Colonic mucosa (tissue), 4 donors: ENCODE data around the gene PDZD8. TPM values are rescaled to one million over a fixed set of nuclear protein-coding genes. Genes with fewer than 3 reads are reported as not detected.

Source experiments
- DNase-seq: peaks from one replicate; pipeline ENCODE4 v3.0.0-alpha.2; 2020
- H3K27ac ChIP-seq: fragments of 200-600 bp; one replicate; pipeline ENCODE4 v1.8.0; 2021
- H3K27me3 ChIP-seq: fragments of 200-600 bp; one replicate; pipeline ENCODE4 v1.8.0; 2021
- H3K36me3 ChIP-seq: fragments of 200-600 bp; one replicate; pipeline ENCODE4 v1.8.0; 2021
- H3K4me1 ChIP-seq: fragments of 200-600 bp; one replicate; pipeline ENCODE4 v1.8.0; 2021; ENCODE audit warnings: mild to moderate bottlenecking
- H3K4me3 ChIP-seq: fragments of 200-600 bp; one replicate; pipeline ENCODE4 v1.8.0; 2021
- H3K9ac ChIP-seq, 2 donors: one replicate each; pipeline ENCODE4 v1.7.0; 2013; ENCODE audit warnings: control low read depth in 2 of 2, low read depth in 2 of 2, low read length in 2 of 2
- H3K9me3 ChIP-seq: fragments of 200-600 bp; one replicate; pipeline ENCODE4 v1.8.0; 2021
- CTCF ChIP-seq: fragments of 200-600 bp; IDR thresholded peaks from one replicate; pipeline ENCODE4 v1.8.0; 2022; ENCODE audit warnings: antibody characterized with exemption, mild to moderate bottlenecking
- intact Hi-C: fragments of 100-400 bp; cut with DNase I; formaldehyde crosslinking; loops from one replicate; pipeline ENCODE4 v1.14.1; 2022
- total RNA-seq, 2 donors: library from RNA; stranded (reverse); fragmentation: NEBNext Ultra II Directional in 1 of 2; extraction: Animal tissue kit (Norgen Biotek cat#: 25700) in 1 of 2; gene quantifications; one replicate each; pipeline ENCODE4 v1.2.1, GENCODE V29; 2021
- donor health status: healthy.
- donor health status: DM: no; HTN: no; CAD: no.
- donor health status: DM: no; HTN: no; CAD: no.

Gene PDZD8
- total RNA-seq, 2 donors from 2014 or later, result 68.5 to 82.0 TPM

DNA sequence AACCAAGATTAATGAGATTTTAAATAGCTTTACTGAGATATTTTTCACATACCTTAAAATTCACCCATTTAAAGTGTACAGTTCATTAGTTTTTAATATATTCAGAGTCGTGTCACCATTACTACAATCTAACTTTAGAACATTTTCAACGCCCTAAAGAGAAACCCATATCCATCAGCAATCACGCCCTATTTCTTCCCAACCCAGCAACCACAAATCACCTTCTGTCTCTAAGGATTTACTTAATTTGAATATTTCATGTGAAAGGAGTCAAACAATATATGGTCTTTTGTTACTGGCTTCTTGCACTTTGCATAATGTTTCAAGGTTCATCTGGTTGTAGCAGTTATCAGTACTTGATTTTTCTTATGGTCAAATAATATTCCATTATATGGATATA, 25.1 kb upstream of the PDZD8 start:
- DNase-seq, result no peak
- intact Hi-C loops, result no loop called here
- no peaks in the 10 kb centered on the region for H3K9me3 ChIP-seq
- H3K36me3 ChIP-seq, result no peaks in the 10 kb centered on the region
- H3K27ac ChIP-seq, result no peak overlapping the region
- no peak overlapping the region for H3K9ac ChIP-seq
- no peak for TF ChIP-seq CTCF
- no peaks in the 10 kb centered on the region for H3K4me1 ChIP-seq
- no peaks in the 10 kb centered on the region for H3K27me3 ChIP-seq
- no peak overlapping the region for H3K4me3 ChIP-seq

DNA sequence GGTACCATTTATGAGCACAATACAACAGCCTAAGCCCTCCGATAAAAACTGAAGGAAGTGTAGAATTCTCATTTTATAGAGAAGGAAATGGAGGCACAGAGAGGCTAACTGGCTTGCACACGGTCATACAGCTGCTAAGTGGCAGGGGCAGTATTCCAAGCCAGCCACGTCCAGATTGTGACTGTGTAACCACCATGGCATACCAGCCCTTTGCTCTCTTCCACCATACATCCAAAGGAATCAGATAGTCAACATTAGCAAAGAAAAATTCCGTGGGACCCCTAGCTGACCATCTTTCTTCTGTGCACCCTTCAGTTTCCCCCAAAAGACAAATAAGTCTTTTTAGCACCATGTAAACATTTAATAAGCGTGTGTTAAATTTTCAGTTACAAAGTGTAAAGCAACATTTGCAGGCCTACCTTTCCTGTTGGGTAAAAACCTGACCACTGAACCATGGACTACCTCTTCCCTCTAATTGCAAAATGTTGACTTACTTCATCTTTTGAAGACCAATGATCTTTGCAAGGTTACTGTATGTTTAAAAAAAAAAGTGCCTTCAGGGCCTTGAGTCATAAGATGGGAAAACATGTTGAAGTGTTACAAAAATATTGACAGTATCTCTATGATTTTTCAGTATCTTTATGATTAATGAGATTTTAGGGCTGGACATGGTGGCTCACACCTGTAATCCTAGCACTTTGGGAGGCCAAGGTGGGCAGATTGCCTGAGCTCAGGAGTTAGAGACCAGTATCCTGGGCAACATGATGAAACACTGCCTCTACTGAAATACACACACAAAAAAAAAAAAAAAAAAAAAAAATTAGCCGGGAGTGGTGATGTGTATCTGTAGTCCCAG, 24.3 kb upstream of the PDZD8 start:
- no peak for DNase-seq
- TF ChIP-seq CTCF, result no peak
- Histone ChIP-seq H3K4me3 (no peak overlapping the region), H3K27me3 (no peaks in the 10 kb centered on the region), H3K27ac (no peak overlapping the region), H3K9me3 (no peaks in the 10 kb centered on the region), H3K4me1 (no peaks in the 10 kb centered on the region), H3K9ac (no peak overlapping the region), H3K36me3 (no peaks in the 10 kb centered on the region)
- intact Hi-C loops, result no loop called here

DNA sequence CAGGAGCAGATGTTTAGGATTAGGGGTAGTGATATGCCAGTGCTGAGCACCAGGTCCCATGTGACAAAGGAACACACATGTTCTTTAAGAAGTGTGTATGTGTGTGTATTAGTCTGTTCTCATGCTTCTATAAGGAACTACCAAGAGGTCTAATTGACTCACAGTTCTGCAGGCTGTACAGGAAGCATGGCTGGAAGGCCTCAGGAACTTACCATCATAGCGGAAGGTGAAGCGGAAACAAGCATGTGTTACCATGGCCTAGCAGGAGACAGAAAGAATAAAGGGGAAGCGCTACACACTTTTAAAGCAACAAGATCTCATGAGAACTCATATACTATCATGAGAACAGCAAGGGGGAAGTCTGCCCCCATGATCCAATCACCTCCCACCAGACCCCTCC, 22.8 kb upstream of the PDZD8 start:
- Histone ChIP-seq H3K27ac (no peak overlapping the region), H3K4me3 (no peak overlapping the region)

DNA sequence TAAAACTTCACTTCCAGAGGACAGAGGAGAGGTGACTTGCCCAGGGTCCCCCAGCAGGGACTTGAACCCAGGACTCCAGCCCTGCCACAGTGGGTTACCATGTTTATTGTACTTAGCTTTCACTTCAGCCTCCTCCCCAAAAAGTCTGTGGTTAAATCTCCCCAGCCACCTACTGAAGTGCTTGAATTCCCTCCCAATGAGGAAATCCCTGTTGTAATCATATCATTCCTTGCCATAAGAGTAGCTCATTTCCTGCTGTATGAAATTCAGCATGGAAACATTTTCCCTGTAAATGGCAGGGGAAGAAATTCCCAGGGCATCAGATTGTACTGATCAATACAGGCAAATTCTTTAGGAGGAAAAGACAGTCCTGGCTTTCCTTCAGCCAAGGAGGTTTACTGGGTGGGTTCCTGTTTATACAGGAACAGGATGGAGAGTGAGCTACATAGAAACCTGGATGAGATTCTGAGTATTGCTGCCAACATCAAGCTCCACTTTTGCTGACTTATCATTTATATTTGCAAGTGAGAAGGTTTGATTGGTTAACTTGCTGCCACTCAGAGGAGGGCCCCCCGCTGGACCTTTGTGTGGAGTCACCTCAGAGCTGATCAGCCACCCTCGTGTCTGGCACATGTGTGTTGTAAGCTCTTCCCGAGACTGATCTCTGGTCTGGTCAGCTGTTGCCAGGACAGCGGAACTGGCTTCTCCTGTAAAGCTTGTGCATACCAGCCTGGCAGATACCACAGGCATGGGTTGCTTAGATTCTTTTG, 16.4 kb upstream of the PDZD8 start:
- no peak overlapping the region for H3K4me3 ChIP-seq
- no peak for DNase-seq
- H3K27me3 ChIP-seq, result no peaks in the 10 kb centered on the region
- no peak for TF ChIP-seq CTCF
- no peaks in the 10 kb centered on the region for H3K9me3 ChIP-seq
- no peak overlapping the region for H3K27ac ChIP-seq
- no peaks in the 10 kb centered on the region for H3K36me3 ChIP-seq
- no peaks in the 10 kb centered on the region for H3K4me1 ChIP-seq
- no peak overlapping the region for H3K9ac ChIP-seq
- intact Hi-C loops, result no loop called here

More for the DNA sequence above, 22.8 kb upstream of the PDZD8 start:
- intact Hi-C loops, result no loop called here
- no peak for TF ChIP-seq CTCF
- no peaks in the 10 kb centered on the region for H3K36me3 ChIP-seq
- H3K4me1 ChIP-seq, result no peaks in the 10 kb centered on the region
- H3K27me3 ChIP-seq, result no peaks in the 10 kb centered on the region
- no peaks in the 10 kb centered on the region for H3K9me3 ChIP-seq
- no peak overlapping the region for H3K9ac ChIP-seq
- DNase-seq, result no peak

GRCh38 chr10:117390420-117390819, 15.2 kb upstream of the PDZD8 start:
- TF ChIP-seq CTCF, result no peak
- H3K36me3 ChIP-seq, result no peaks in the 10 kb centered on the region
- no peaks in the 10 kb centered on the region for H3K4me1 ChIP-seq
- no peak overlapping the region for H3K4me3 ChIP-seq
- no peak overlapping the region for H3K9ac ChIP-seq
- H3K27ac ChIP-seq, result no peak overlapping the region
- H3K9me3 ChIP-seq, result no peaks in the 10 kb centered on the region
- DNase-seq, result no peak
- no peaks in the 10 kb centered on the region for H3K27me3 ChIP-seq
- intact Hi-C loops, result no loop called here
